Posterior cingulate gyrus (tissue), 11 donors: Measurements from ENCODE around the gene TMEM214.

Experiments used
- DNase-seq, 10 donors: peaks; one replicate each; pipeline versions ENCODE4 v3.0.0 to v3.0.0-alpha.2; 2020 to 2021; ENCODE audit warnings: mixed read lengths in 3 of 10
- intact Hi-C: fragments of 100-400 bp; cut with DNase I; formaldehyde crosslinking; loops from one replicate; pipeline ENCODE4 v1.15.1; 2023

TMEM214 gene

GRCh38 chr2:27032495-27033252 is at the start of gene TMEM214:
Gene TMEM214 (plus strand): TSS chr2:27032965. CDS start chr2:27033016, 51 bp downstream.
- DNase-seq: peak; percentile 79 to 99 (median 90)
- intact Hi-C loops: loop anchor here (2.0 kb wide), 1 partner anchor 18 kb away; the partner anchor contains the start of gene AGBL5

GRCh38 chr2:26983746-26984145 is 49.0 kb upstream of the TMEM214 start:
- intact Hi-C loops: no loop called here
- DNase-seq: no peak

- intact Hi-C loops: no loop called here
Observed at GRCh38 chr2:26985807-26986206, 47.0 kb upstream of the TMEM214 start.

DNA sequence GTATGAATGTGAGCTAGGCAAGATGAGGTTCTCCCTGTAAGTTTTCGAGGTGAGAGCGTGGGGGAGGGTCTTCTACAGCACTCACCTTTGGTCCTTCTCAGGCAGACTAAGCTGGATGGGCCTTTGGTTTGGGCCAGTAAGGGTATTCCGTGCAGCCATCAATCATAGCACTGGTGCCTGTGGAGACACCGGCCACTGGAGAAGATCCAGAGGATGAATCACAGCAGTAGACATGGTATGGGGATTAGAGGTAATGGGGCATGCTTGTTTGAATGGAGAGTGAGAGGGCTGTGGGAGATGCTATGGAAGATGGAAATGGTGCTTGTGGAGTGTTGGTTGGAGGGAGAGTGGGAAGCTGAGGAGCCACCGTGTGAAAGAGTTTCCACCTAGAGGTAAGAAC is 46.2 kb upstream of the TMEM214 start:
- no peak for DNase-seq
- intact Hi-C loops: no loop called here

More at GRCh38 chr2:26985807-26986206, 47.0 kb upstream of the TMEM214 start:
- DNase-seq: no peak

DNA sequence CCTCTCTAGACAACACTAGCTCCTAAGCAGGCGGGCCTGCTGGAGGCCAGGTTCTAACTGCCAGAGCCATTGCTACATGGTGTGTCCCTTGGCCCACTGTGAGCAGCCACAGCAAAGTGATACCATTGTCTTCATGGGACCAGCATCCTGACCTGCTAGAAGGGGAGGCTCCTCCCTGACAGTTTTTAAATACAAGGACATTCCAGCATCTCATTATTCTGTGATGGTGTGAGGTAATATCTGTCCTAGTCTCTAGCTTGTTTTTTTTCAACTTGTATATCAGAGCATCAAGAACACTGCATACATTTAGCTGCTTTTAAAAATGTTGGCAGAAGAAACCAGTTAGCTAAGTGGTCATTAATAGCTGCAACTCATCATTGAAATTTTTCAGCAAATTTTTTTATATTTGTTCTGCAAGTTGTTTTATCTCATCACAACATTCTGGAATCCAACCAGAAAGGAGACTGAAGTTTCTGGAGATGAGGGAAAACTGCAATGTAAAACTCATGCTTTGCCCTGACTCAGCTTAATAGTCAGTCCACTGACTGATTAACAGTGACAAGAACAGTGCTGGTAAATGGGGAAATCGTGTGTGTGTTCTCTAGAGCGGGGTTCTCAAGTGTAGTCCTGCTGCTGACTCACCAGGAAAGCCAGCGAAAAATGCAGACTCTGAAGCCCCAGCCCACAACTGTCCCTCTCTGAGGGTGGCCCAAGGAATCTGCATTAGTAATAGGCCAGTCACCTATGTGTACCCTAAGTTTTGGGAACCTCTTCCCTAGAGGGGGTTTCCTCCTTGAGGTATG is 44.5 kb upstream of the TMEM214 start:
- intact Hi-C loops: no loop called here
- DNase-seq: no peak

GRCh38 chr2:26989156-26989555 is 43.6 kb upstream of the TMEM214 start:
- DNase-seq: no peak
- intact Hi-C loops: no loop called here

- no peak for DNase-seq
- intact Hi-C loops: no loop called here
Observed at GRCh38 chr2:26991717-26992116, 41.0 kb upstream of the TMEM214 start.

DNA sequence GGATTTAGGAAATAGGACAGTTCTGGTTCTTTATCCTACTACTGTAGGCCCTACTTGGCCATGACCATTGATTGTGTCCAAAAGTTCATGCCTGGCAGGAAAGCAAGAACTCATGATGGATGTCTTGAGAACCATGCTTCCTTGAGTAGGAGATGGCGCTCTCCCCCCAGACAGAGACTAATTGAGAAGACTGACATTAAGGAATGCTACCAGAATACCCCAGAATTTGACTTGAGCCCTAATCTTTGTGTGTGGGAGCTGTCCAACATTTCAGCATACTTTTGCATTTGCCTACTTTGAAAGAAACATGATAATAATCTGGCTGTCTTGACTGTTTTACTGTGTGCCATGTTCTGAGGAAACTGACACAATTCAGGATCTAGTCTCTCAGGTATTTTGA is 39.0 kb upstream of the TMEM214 start:
- no peak for DNase-seq
- intact Hi-C loops: no loop called here

DNA sequence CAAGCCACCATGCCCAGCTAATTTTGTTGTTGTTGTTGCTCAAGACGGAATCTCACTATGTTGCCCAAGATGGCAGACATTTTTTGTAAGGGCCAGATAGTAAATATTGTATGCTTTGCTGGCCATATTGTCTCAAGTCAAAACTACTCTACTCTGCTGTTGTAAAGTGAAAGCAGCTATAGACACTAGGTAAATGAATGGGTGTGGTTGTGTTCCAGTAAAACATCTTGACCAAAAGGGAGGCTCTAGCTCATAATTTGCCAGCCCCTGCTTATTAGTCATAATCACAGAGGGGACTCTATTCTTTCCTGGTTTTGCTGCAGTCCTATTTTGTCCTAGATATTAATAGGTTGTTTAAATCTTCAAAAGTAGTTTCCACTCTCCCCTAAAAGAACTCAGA is 37.8 kb upstream of the TMEM214 start:
- intact Hi-C loops: no loop called here
- no peak for DNase-seq

DNA sequence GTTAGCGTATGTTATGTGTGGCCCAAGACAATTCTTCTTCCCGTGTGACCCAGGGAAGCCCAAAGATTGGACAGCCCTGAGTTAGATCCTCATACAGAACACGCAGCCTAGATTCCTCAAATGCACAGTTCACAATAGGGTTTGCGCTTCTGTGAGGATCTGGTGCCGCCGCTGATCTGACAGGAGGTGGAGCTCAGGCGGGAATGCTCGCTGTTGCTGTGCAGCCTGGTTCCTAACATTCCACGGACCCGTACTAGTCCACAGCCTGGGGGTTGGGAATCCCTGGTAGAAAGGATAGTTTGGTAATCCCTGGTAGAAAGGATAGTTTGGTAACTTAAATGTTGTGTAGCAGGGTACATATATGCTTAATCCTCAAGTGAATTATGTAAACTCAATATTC is 35.4 kb upstream of the TMEM214 start:
- peak in 1 of 10 donors; percentile 62 for DNase-seq
- intact Hi-C loops: no loop called here

GRCh38 chr2:26998323-26998722 is 34.4 kb upstream of the TMEM214 start:
- intact Hi-C loops: no loop called here
- DNase-seq: no peak

GRCh38 chr2:27000228-27000627 is 32.5 kb upstream of the TMEM214 start:
- intact Hi-C loops: no loop called here
- no peak for DNase-seq

- no peak for DNase-seq
- intact Hi-C loops: no loop called here
Observed at GRCh38 chr2:27000995-27001394, 31.8 kb upstream of the TMEM214 start.

GRCh38 chr2:27001950-27002349 is 30.8 kb upstream of the TMEM214 start:
- peak in 1 of 10 donors; percentile 62 for DNase-seq

GRCh38 chr2:27003007-27003406 is 29.8 kb upstream of the TMEM214 start:
- no peak for DNase-seq
- intact Hi-C loops: no loop called here

More at GRCh38 chr2:27001950-27002349, 30.8 kb upstream of the TMEM214 start:
- intact Hi-C loops: no loop called here

DNA sequence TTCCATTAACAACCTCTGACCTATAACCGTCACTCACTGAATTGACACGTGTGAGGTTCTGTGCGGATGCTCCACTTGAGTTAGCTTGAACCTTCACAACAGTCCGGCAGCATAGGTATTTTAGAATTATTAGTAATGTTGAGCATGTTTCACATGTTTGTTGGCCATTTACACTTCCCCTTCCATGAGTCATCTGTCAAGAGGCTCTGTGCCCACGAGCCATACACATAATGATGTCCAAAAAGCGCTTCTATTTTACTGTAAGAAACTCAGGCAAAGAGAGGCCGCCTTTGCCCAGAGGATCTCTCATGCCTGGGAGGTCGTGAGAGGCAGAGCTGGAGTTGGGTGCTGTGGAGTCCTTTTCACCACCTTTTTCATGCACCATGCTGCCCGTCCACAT is 28.9 kb upstream of the TMEM214 start:
- DNase-seq: no peak
- intact Hi-C loops: no loop called here

- intact Hi-C loops: no loop called here
- no peak for DNase-seq
Observed at GRCh38 chr2:27006602-27007415, 26.0 kb upstream of the TMEM214 start.

GRCh38 chr2:27007416-27008374 is 25.1 kb upstream of the TMEM214 start:
- DNase-seq: no peak
- intact Hi-C loops: no loop called here

DNA sequence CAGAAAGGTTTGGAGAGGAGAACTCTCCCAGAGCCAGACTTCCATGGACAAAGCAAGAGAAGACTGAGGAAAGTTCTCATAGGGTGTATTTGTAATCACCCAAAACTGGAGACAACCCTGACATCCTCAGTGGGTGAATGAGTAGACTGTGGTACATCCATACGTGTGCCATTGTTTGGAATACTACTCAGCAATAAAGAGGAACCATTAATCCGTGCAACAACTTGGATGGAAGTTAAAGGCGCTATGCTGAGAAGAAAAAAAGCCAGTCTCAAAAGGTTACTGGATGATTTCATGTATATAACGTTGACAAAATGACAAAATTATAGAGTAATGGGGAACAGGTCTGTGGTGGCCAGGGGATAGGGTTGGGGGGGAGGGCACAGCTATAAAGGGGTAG is 24.1 kb upstream of the TMEM214 start:
- no peak for DNase-seq
- intact Hi-C loops: no loop called here

DNA sequence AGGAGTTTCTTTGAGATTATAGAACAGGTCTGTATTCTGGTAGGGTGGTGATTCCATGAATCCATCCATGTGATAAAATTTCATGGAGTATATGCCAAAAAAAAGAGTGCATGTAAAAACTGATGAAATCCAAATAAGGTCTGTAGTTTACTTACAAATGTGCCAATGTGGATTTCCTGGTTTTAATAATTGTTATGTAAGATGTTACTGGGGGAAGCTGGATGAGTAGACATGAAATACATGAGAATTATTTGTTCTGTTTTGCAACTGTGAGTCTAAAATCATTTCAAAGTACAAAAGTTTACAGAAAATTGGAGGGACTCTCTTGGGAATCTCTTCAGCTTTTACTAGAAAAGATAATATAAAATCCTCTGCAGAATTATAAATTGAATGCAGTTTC is 23.7 kb upstream of the TMEM214 start:
- DNase-seq: no peak
- intact Hi-C loops: no loop called here
